ENCODE data around the gene PRPF8. TPM values are rescaled to one million over a fixed set of nuclear protein-coding genes. Genes with fewer than 3 reads are reported as not detected.
A peak's percentile ranks its signal among the peaks of the same experiment; 100 is the strongest.

Gene PRPF8
- total RNA-seq, 4 donors from 2014 or later = 123 to 413 (median 243) TPM

- H3K27ac ChIP-seq = no peak overlapping the region
- H3K27me3 ChIP-seq = no peaks in the 10 kb centered on the region
- no peaks in the 10 kb centered on the region for H3K36me3 ChIP-seq
- intact Hi-C loops (cut with DNase I; ENCODE audit: low total_unique reads) = no loop called here
- TF ChIP-seq POLR2A (IDR thresholded peaks at IDR 0.05) = no peak
- no peak for TF ChIP-seq CTCF (IDR thresholded peaks at IDR 0.05)
- H3K4me3 ChIP-seq = no peak overlapping the region
- no peak for DNase-seq
- H3K9me3 ChIP-seq = no peaks in the 10 kb centered on the region
- H3K4me1 ChIP-seq = no peaks in the 10 kb centered on the region
Observed at GRCh38 chr17:1630662-1631061, 54.0 kb downstream of the PRPF8 start.

GRCh38 chr17:1629504-1630310 lies 55.0 kb downstream of the PRPF8 start:
- H3K27me3 ChIP-seq = no peaks in the 10 kb centered on the region
- TF ChIP-seq POLR2A (IDR thresholded peaks at IDR 0.05) = no peak
- TF ChIP-seq CTCF (IDR thresholded peaks at IDR 0.05) = peak; percentile 38 to 50 (median 44)
- DNase-seq = no peak
- H3K4me3 ChIP-seq = peak overlapping the region; percentile 62 to 77
- no peaks in the 10 kb centered on the region for H3K4me1 ChIP-seq
- H3K27ac ChIP-seq = peak overlapping the region; percentile 85 to 88
- intact Hi-C loops (cut with DNase I; ENCODE audit: low total_unique reads) = loop anchor here (5.0 kb wide), 1 partner anchor 52 kb away; no protein-coding TSS in a partner anchor
- no peaks in the 10 kb centered on the region for H3K9me3 ChIP-seq
- H3K36me3 ChIP-seq = no peaks in the 10 kb centered on the region

GRCh38 chr17:1628856-1629503 lies 55.7 kb downstream of the PRPF8 start:
- H3K4me1 ChIP-seq = no peaks in the 10 kb centered on the region
- peak; percentile 91 to 93 for DNase-seq
- H3K36me3 ChIP-seq = no peaks in the 10 kb centered on the region
- no peaks in the 10 kb centered on the region for H3K27me3 ChIP-seq
- peak overlapping the region; percentile 85 to 88 for H3K27ac ChIP-seq
- H3K4me3 ChIP-seq = peak overlapping the region; percentile 62 to 77
- intact Hi-C loops (cut with DNase I; ENCODE audit: low total_unique reads) = loop anchor here (5.0 kb wide), 1 partner anchor 52 kb away; no protein-coding TSS in a partner anchor
- peak; percentile 16 to 48 for TF ChIP-seq POLR2A (IDR thresholded peaks at IDR 0.05)
- peak; percentile 19 to 59 (median 42) for TF ChIP-seq CTCF (IDR thresholded peaks at IDR 0.05)
- H3K9me3 ChIP-seq = no peaks in the 10 kb centered on the region

- H3K27ac ChIP-seq = peak within 1 kb of the TSS; percentile 85 to 88
- H3K36me3 ChIP-seq = no peaks in the 10 kb centered on the region
- peak in 1 of 2 donors; percentile 36 for TF ChIP-seq POLR2A (IDR thresholded peaks at IDR 0.05)
- TF ChIP-seq CTCF (IDR thresholded peaks at IDR 0.05) = no peak
- peak within 1 kb of the TSS; percentile 62 to 77 for H3K4me3 ChIP-seq
- peak; percentile 61 to 74 for DNase-seq
- intact Hi-C loops (cut with DNase I; ENCODE audit: low total_unique reads) = loop anchor here (5.0 kb wide), 1 partner anchor 51 kb away; no protein-coding TSS in a partner anchor
- no peaks in the 10 kb centered on the region for H3K9me3 ChIP-seq
- H3K27me3 ChIP-seq = no peaks in the 10 kb centered on the region
- no peaks in the 10 kb centered on the region for H3K4me1 ChIP-seq
Observed at GRCh38 chr17:1627982-1628855, 56.4 kb downstream of the PRPF8 start, which contains the start of gene SLC43A2. TSS of gene SLC43A2 (minus strand) at chr17:1628834. CDS start at chr17:1627874, 960 bp downstream.
